Stimulated activated CD8-positive, alpha-beta memory T cell treated with anti-CD3 and anti-CD28 coated beads, Interleukin-7, amount 100 ng/mL, for 4 hours (primary cell): ENCODE results near the gene NOTCH4.

Source experiments
- DNase-seq, 2 donors: peaks; one replicate each; pipeline ENCODE4 v3.0.0-alpha.2; 2020; ENCODE audit warnings: low read depth in 2 of 2

The NOTCH4 gene

DNA sequence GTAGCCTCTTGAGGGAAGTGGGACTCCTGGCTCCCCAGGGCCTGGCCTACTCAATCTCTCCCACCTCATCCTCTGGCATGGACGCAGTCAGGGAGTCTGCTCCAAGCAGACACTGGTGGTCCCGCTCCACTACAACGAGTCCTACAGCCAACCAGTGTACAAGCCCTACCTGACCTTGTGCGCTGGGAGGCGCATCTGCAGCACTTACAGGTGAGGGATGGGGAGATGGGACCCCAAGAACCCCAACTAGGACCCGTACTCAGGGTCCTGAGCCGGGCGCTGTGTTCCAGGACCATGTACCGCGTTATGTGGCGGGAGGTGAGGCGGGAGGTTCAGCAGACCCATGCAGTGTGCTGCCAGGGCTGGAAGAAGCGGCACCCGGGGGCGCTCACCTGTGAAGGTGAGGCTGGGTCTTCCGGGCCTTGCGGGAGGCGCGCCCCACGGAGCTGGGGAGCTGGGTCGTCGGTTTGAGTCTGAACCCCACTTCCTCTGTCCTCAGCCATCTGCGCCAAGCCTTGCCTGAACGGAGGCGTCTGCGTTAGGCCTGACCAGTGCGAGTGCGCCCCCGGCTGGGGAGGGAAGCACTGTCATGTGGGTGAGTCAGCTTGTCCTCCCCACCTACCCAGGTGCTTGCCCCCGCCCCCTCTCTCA, 57.3 kb downstream of the NOTCH4 start:
- DNase-seq = no peak

DNA sequence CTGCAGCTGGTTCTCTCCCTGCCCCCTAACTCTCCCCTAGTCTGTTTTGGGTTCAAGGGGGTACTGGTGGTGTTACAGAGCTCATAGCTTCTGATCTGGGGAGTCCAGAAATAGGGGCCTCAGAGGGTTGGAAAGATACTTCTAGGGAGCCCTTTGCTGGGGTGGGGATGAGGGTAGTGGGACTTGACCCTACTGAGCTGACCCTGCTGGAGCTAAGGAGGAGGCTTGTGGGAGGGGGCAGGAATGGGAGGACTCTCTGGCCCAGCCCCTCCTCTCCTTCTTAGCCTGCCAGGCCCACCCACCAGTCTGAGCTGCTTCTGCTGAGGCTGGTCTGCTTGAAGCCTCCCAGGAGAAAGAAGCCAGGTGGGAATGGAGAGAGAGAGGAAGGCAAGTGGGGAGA, 59.6 kb downstream of the NOTCH4 start, which contains the start of gene EGFL8:
Gene EGFL8 (plus strand): TSS at position 301 of the 400 bp plus-strand sequence. CDS start 1,571 bp downstream, outside the sequence.
- no peak for DNase-seq

- DNase-seq = no peak
These were observed 60.2 kb downstream of the NOTCH4 start for GRCh38 chr6:32163559-32164258.

- no peak for DNase-seq
These were observed 65.8 kb downstream of the NOTCH4 start for GRCh38 chr6:32158052-32158451.

DNA sequence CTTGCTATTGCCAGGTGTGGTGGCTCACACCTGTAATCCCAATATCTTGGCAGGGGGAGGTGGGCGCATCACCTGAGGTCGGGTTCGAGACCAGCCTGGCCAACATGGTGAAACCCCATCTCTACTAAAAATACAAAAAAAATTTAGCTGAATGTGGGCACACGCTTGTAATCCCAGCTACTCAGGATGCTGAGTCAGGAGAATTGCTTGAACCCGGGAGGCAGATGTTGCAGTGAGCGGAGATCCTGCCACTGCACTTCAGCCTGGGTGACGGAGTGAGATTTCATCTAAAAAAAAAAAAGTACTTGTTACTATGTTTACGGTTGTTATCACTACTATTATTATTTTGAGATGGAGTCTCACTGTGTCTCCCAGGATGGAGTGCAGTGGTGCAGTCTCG, 67.0 kb downstream of the NOTCH4 start:
- no peak for DNase-seq

DNA sequence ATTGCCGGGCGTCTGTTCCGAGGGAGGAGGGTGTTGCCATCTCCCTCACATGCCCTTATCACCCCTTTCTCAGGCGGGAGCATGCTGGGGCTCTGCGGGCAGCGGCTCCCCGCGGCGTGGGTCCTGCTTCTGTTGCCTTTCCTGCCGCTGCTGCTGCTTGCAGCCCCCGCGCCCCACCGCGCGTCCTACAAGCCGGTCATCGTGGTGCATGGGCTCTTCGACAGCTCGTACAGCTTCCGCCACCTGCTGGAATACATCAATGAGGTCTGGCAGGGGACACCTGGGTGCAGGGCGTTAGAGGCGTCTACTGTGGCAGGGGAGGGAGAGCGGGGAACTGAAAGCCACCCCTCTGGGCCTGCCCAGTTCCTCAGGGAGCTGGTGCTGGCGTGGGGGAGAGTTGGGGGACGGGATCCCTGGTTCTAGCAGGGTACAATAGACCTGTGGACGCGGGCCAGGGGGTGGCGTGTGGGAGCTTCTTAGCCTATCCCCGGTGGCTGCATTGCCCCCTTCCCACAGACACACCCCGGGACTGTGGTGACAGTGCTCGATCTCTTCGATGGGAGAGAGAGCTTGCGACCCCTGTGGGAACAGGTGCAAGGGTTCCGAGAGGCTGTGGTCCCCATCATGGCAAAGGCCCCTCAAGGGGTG, 69.2 kb downstream of the NOTCH4 start:
- peak; percentile 39 to 53 for DNase-seq

- DNase-seq = peak; percentile 70 to 72
These were observed 70.0 kb downstream of the NOTCH4 start, which contains the start of gene PPT2 for GRCh38 chr6:32153564-32154513. TSS of gene PPT2 (plus strand) at chr6:32154141. CDS start at chr6:32154595, 454 bp downstream.

- no peak for DNase-seq
These were observed 70.9 kb downstream of the NOTCH4 start for GRCh38 chr6:32152769-32153563.

- DNase-seq = no peak
These were observed 71.8 kb downstream of the NOTCH4 start, which contains the start of gene PRRT1 for GRCh38 chr6:32151863-32152768. TSS of gene PRRT1 (minus strand) at chr6:32151939. CDS start at chr6:32151827, 112 bp downstream.

DNA sequence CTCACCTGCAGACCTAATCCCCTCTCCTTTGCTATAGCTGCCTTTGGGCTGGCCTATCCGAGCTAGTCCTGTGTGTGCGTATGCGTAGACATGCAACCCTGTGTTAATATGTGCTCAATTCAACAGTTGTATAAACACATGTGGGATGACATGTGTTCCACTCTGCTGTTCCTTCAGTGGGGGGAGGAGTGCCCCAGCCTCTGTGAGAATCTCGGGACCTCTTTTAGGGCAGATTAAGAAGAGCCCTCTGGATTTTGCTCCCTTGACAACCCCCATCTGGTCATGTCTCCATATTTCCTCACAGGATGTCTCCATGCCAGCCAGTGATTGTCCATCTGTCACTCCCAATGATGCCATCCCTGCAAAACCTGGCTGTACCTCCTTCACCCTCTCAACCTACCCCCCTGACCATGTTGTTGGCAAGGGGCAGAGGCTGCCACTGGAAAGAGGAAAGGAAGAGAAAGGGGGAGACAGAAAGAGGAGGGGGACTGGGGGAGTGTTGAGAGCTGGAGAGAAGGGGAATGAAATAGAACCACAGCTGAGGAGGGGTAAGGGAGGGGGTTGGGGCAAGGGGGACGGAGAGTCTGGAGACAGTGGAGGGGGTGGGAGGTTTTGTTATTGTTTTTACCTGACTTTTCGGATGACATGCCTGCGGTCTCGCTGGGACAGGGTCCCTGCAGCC, 72.5 kb downstream of the NOTCH4 start:
- DNase-seq = no peak

- no peak for DNase-seq
These were observed 73.7 kb downstream of the NOTCH4 start for GRCh38 chr6:32149932-32150870.

DNA sequence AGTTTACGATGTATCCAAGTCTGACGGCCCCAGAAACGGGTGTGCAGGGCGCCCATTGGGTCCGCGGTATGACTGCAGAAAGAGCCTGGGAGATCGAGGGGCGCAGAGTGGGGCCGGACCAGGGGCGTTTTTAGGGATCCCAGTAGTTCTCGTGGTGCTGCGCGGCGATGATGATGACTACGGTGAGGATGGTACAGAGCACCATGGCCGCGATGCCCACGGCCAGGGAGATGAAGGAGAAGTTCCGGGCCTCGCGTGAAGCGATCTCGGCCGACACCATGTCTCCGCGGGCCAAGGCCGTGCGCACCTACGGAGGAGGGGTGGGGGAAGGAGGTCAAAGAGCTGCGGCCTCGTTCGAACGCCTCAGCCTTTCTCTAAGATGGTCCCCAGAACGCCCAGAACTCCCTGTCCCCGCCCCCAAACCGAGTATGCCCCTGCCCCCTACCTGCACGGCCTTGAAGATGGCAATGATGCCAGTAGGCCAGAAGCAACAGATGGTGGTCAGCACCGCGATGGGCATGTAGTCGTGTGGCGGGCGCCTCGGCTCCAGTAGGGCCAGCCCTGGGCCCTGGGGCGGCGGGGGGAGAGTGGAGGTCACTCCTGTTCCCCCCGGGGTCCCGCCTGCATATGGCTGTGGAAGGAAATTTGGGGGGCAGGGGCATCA, 74.6 kb downstream of the NOTCH4 start:
- DNase-seq = no peak

GRCh38 chr6:32148289-32149091, 75.4 kb downstream of the NOTCH4 start:
- DNase-seq = peak; percentile 35 to 45

GRCh38 chr6:32147401-32148132, 76.3 kb downstream of the NOTCH4 start:
- no peak for DNase-seq

DNA sequence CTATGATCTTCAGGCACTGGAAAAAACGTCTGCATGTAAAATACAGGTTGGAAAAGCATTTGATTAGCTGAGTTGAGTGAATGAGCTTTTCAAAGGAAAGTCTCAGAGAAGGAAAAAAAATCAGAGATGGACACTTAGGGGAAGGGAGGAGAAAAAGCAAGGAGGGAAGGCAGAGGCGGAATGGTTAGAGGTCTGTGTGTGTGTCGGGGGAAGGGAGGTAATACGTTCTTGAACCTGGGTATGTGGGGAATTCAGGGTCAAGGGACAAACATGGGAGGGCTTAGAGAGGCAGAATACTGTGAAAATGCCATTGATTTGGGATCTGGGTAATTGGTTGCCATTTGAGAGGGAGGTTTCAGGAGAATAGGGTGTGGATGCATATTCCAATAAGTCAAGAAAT, 77.2 kb downstream of the NOTCH4 start:
- no peak for DNase-seq

DNA sequence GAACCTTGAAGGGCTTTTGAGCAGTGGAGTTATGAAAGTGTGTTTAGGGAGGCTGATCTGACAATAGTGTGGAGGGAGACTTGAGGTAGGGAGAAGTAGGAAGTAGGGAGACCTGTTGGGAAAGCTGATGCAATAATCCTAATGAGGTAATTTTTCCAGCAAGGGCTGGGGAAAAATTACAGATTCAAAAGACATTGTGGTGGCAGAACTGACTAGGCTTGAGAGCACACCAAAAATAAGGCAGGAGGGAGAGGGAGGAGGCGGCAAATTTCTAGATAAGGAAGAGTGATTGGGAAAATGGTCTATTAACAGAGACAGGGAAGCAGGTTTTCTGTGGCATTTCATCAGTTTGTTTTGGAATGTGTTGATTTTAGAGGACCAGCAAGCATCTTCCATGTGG, 77.6 kb downstream of the NOTCH4 start:
- no peak for DNase-seq
